Measurements from ENCODE around the gene ATXN1.

ATXN1 gene

DNA sequence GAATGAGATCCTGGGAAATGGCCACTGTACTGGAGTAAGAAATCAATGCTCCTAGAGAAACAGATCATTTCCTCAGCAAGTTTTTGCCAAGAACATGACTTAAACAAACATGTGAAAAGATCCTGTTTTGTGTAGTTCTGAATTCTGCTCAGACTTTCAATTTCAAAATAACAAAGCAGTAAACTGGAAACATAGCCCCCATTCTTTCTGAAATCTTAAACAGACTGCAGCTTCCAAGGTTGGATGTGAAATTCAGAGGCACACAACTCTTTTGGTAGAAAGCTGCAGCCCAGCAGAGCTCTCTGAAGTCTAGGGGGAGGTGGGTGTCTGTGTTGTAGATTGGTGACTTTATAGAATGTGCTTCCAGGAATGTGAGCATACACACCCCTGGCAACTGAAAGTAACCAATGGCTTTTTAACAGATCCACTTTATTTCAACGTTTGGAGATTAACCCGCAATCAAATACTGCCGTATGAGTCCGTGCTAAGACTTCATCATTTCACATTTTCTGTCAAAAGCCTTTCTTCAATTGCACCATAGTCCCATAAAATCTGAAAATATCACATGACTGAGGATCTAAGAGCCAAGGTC is 86.4 kb downstream of the ATXN1 start:
- Histone ChIP-seq H3K27ac (ENCODE audit: low read depth, low read length) (no peak overlapping the region), H3K4me3 (ENCODE audit: low read length) (no peak overlapping the region), H4K20me1 (ENCODE audit: control insufficient read depth, insufficient read depth, low read depth, low read length) (no peaks in the 10 kb centered on the region), H3K36me3 (ENCODE audit: control insufficient read depth, low read length) (no peaks in the 10 kb centered on the region), H3F3A (ENCODE audit: control insufficient read depth, insufficient read depth) (no peaks in the 10 kb centered on the region), H3K79me2 (ENCODE audit: control insufficient read depth, low read length) (no peaks in the 10 kb centered on the region), H3K9me2 (replicated peaks; ENCODE audit: control insufficient read depth, low read length) (no peaks in the 10 kb centered on the region), H3K27me3 (ENCODE audit: control insufficient read depth, low read length) (no peaks in the 10 kb centered on the region), H3K9me3 (ENCODE audit: control insufficient read depth, insufficient read depth, low read length) (no peaks in the 10 kb centered on the region), H3K4me1 (ENCODE audit: control insufficient read depth, low read length) (peaks cover 6% of the 10 kb centered on the region; the same call in 1 of the 2 replicates), H3K4me2 (ENCODE audit: low read length) (no peak overlapping the region)
- no peak for TF ChIP-seq EZH2phosphoT487 (IDR thresholded peaks at IDR 0.05; ENCODE audit: borderline replicate concordance, low read length)
- TF ChIP-seq, protein P1, sequence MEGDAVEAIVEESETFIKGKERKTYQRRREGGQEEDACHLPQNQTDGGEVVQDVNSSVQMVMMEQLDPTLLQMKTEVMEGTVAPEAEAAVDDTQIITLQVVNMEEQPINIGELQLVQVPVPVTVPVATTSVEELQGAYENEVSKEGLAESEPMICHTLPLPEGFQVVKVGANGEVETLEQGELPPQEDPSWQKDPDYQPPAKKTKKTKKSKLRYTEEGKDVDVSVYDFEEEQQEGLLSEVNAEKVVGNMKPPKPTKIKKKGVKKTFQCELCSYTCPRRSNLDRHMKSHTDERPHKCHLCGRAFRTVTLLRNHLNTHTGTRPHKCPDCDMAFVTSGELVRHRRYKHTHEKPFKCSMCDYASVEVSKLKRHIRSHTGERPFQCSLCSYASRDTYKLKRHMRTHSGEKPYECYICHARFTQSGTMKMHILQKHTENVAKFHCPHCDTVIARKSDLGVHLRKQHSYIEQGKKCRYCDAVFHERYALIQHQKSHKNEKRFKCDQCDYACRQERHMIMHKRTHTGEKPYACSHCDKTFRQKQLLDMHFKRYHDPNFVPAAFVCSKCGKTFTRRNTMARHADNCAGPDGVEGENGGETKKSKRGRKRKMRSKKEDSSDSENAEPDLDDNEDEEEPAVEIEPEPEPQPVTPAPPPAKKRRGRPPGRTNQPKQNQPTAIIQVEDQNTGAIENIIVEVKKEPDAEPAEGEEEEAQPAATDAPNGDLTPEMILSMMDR (IDR thresholded peaks at IDR 0.05; ENCODE audit: low read depth, low read length, poor library complexity, severe bottlenecking): no peak

DNA sequence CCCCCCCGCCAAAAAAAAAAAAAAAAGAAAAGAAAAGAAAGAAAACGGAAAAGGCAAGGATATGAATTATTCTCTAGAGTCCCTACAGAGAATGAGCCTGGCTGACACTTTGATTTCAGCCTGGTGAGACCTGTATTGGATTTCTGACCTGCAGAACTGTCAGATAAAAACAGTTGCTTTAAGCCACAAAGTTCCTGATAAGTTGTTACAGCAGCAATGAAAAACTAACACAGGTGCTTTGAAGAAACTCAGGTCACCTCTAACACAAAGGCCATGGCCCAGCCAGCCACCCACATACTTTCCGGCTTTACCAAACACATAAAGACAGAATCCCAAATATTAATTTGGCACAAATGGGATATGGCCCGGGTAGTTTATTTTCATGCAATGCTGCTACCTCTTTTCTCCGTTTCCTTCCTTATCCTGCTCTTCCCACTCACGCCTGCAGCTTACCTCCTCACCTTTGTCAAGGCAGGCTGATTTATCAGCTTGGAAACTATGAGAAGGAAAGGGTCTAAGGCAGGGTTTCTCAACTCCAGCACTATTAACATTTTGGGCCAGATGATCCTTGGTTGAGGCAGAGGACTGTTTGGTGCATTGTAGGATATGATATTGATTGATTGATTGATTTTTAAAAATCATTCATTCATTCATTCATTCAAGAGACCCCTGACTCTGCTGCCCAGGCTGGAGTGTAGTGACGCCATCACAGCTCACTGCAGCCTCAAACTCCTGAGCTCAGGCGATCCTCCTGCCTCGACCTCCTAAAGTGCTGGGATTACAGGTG is 88.1 kb downstream of the ATXN1 start:
- H3K27me3 ChIP-seq (ENCODE audit: control insufficient read depth, low read length): no peaks in the 10 kb centered on the region
- no peaks in the 10 kb centered on the region for H3K9me3 ChIP-seq (ENCODE audit: control insufficient read depth, insufficient read depth, low read length)
- no peaks in the 10 kb centered on the region for H3F3A ChIP-seq (ENCODE audit: control insufficient read depth, insufficient read depth)
- no peaks in the 10 kb centered on the region for H3K36me3 ChIP-seq (ENCODE audit: control insufficient read depth, low read length)
- TF ChIP-seq EZH2phosphoT487 (IDR thresholded peaks at IDR 0.05; ENCODE audit: borderline replicate concordance, low read length): no peak
- TF ChIP-seq, protein P1 (IDR thresholded peaks at IDR 0.05; ENCODE audit: low read depth, low read length, poor library complexity, severe bottlenecking): no peak
- H3K4me2 ChIP-seq (ENCODE audit: low read length): no peak overlapping the region
- H3K4me3 ChIP-seq (ENCODE audit: low read length): no peak overlapping the region
- no peaks in the 10 kb centered on the region for H3K79me2 ChIP-seq (ENCODE audit: control insufficient read depth, low read length)
- H3K4me1 ChIP-seq (ENCODE audit: control insufficient read depth, low read length): peaks cover 6% of the 10 kb centered on the region; the same call in 1 of the 2 replicates
- H3K9me2 ChIP-seq (replicated peaks; ENCODE audit: control insufficient read depth, low read length): no peaks in the 10 kb centered on the region
- H4K20me1 ChIP-seq (ENCODE audit: control insufficient read depth, insufficient read depth, low read depth, low read length): no peaks in the 10 kb centered on the region
- no peak overlapping the region for H3K27ac ChIP-seq (ENCODE audit: low read depth, low read length)

DNA sequence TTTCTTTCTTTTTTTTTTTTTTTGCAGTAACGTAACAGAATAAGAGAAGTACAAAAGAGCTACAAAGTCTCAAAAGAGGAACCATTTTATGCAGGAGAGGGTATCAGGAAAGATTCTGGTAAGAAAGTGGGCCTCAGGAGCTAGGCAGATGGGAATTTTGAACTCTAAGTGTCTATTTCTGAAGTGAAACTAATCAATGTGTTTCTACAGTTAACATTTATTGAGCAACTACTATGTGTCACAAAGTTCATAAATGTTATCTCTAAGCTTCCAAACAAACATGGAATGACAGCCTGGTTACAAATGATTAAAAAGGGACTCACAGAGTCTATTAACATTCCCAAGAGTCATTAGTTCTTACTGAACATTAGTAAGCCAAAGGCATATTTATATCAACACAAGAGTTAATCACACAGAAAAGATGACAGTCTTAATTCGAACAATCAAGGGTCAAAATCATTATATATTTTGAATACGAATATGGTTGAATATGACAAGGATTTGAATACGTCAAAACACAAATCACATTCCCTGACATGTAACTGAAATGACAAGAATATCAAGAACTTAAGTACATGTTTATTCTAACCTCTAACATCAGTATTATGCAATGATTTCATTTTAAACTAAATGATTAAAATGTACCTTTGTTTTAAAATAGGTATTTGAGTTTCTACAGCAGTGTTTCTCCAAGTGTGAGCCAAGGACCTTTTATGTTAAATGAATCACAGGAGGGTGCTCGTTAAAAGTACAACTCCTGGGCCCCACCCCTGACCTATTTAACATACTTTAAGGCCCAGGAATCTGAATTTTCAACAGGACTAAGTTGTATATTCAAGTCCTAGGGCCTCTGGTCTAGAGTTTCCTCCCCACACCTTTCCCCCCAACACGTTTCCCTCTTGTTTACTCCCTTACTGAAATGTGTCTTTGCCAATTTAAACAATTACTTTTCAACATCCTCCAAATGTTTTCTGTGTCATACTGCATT is 89.7 kb downstream of the ATXN1 start:
- Histone ChIP-seq H3K27me3 (ENCODE audit: control insufficient read depth, low read length) (no peaks in the 10 kb centered on the region), H3K36me3 (ENCODE audit: control insufficient read depth, low read length) (no peaks in the 10 kb centered on the region), H3K9me2 (replicated peaks; ENCODE audit: control insufficient read depth, low read length) (no peaks in the 10 kb centered on the region), H3K27ac (ENCODE audit: low read depth, low read length) (no peak overlapping the region), H3K4me3 (ENCODE audit: low read length) (no peak overlapping the region), H4K20me1 (ENCODE audit: control insufficient read depth, insufficient read depth, low read depth, low read length) (no peaks in the 10 kb centered on the region), H3K79me2 (ENCODE audit: control insufficient read depth, low read length) (no peaks in the 10 kb centered on the region), H3K4me1 (ENCODE audit: control insufficient read depth, low read length) (peaks cover 6% of the 10 kb centered on the region; the same call in 1 of the 2 replicates), H3K4me2 (ENCODE audit: low read length) (no peak overlapping the region), H3K9me3 (ENCODE audit: control insufficient read depth, insufficient read depth, low read length) (no peaks in the 10 kb centered on the region), H3F3A (ENCODE audit: control insufficient read depth, insufficient read depth) (no peaks in the 10 kb centered on the region)
- TF ChIP-seq, protein P1 (IDR thresholded peaks at IDR 0.05; ENCODE audit: low read depth, low read length, poor library complexity, severe bottlenecking): no peak
- TF ChIP-seq EZH2phosphoT487 (IDR thresholded peaks at IDR 0.05; ENCODE audit: borderline replicate concordance, low read length): no peak
